NCI-H2227 (cell line): ENCODE measurements around the gene GP1BB.

Experiments used
- DNase-seq: peaks from one replicate; lab custom pipeline; 2025; ENCODE audit not compliant: unreplicated experiment; lab: John Stamatoyannopoulos, UW

The GP1BB gene

GRCh38 chr22:19740586-19740985, 17.2 kb downstream of the GP1BB start:
- DNase-seq = no peak

- no peak for DNase-seq
These were observed 17.7 kb downstream of the GP1BB start for GRCh38 chr22:19741053-19741452.

GRCh38 chr22:19742160-19743066, 19.1 kb downstream of the GP1BB start:
- no peak for DNase-seq

GRCh38 chr22:19743081-19743480, 19.7 kb downstream of the GP1BB start:
- DNase-seq = no peak

- no peak for DNase-seq
These were observed 20.3 kb downstream of the GP1BB start for GRCh38 chr22:19743651-19744050.

GRCh38 chr22:19744350-19745006, 21.1 kb downstream of the GP1BB start:
- no peak for DNase-seq

- no peak for DNase-seq
These were observed 22.1 kb downstream of the GP1BB start for GRCh38 chr22:19745155-19746101.

GRCh38 chr22:19746726-19747125, 23.4 kb downstream of the GP1BB start:
- DNase-seq = no peak

- DNase-seq = no peak
These were observed 24.2 kb downstream of the GP1BB start for GRCh38 chr22:19747551-19747950.

- no peak for DNase-seq
These were observed 24.8 kb downstream of the GP1BB start for GRCh38 chr22:19748139-19748538.

- no peak for DNase-seq
These were observed 25.8 kb downstream of the GP1BB start for GRCh38 chr22:19748991-19749664.

- DNase-seq = no peak
These were observed 26.5 kb downstream of the GP1BB start for GRCh38 chr22:19749876-19750275.

- no peak for DNase-seq
These were observed 27.5 kb downstream of the GP1BB start for GRCh38 chr22:19750507-19751490.

- DNase-seq = no peak
These were observed 28.3 kb downstream of the GP1BB start for GRCh38 chr22:19751497-19752245.

- no peak for DNase-seq
These were observed 29.9 kb downstream of the GP1BB start for GRCh38 chr22:19753090-19753842.

- DNase-seq = no peak
These were observed 30.8 kb downstream of the GP1BB start for GRCh38 chr22:19753996-19754700.

GRCh38 chr22:19754701-19755144, 31.4 kb downstream of the GP1BB start:
- no peak for DNase-seq
